HCT116 (cell line): ENCODE data around the gene GNPTAB.

Source experiments
- CBX3 ChIP-seq: IDR thresholded peaks from 2 replicates; pipeline ENCODE4 v1.6.1; 2012; ENCODE audit warnings: low read depth
- CTCF ChIP-seq, 3 experiments: fragments of 200-600 bp in 1 of 3; sonication (generic) in 1 of 3; IDR thresholded peaks in 2 of 3; conservative IDR thresholded peaks in 1 of 3; 2 replicates each; pipeline ENCODE4 v1.5.1; 2012 to 2017; ENCODE audit warnings: low read depth in 2 of 3, low read length in 2 of 3, antibody characterized with exemption in 1 of 3, borderline replicate concordance in 1 of 3, control low read depth in 1 of 3, mild to moderate bottlenecking in 1 of 3, mixed read lengths in 1 of 3, mixed run types in 1 of 3, moderate library complexity in 1 of 3; ENCODE audit not compliant: insufficient read depth in 1 of 3
- EZH2 ChIP-seq: fragments of 200-600 bp; sonication (generic); IDR thresholded peaks from 2 replicates; pipeline ENCODE4 v1.6.1; 2017; ENCODE audit warnings: antibody characterized with exemption, mixed run types
- MAX ChIP-seq: IDR thresholded peaks from 2 replicates; pipeline ENCODE4 v1.6.1; 2012
- POLR2A ChIP-seq: IDR thresholded peaks from 2 replicates; pipeline ENCODE4 v1.7.0; 2011; ENCODE audit warnings: borderline replicate concordance; ENCODE audit not compliant: insufficient read depth, insufficient read length; ENCODE audit errors: extremely low read depth

GRCh38 chr12:101719566-101719965 is 111.2 kb downstream of the GNPTAB start:
- no peak for TF ChIP-seq CTCF (IDR thresholded peaks at IDR 0.05 in 2 of 3, conservative IDR thresholded peaks at IDR 0.05 in 1 of 3; ENCODE audit: borderline replicate concordance in 1 of 3, insufficient read depth in 1 of 3, low read depth in 2 of 3, low read length in 2 of 3)
- TF ChIP-seq POLR2A: no peak
- no peak for TF ChIP-seq MAX
- no peak for TF ChIP-seq EZH2
- no peak for TF ChIP-seq CBX3
